GM19438 (cell line): ENCODE data around the gene RNF145.

Experiments used
- ATAC-seq: cut with Tn5 transposase; IDR thresholded peaks from one replicate; pipeline ENCODE4 v1.9.1; 2021; ENCODE audit warnings: low read depth; ENCODE audit not compliant: unreplicated experiment

Gene RNF145

GRCh38 chr5:159220206-159220605 lies 10.9 kb upstream of the RNF145 start:
- no peak for ATAC-seq

DNA sequence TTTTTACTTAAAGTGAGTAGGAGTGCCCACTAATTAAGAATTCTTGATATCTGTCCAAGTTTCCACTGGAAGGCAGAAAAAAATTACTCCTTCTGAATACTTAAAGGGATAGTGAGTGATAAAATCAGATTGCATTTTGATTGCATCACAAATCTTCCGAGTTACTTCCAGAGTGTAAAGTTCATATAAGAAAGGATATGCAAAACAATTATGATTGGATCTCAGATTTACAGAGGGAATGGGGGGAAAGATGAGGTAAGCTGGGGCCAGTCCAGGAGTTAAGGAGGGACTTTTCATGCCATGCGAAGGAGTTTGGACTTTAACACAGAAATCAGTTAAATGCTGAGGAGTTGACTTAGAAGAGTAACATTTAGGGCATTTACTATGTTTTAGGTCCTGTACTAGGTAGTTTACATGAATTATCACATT lies 9.3 kb upstream of the RNF145 start:
- ATAC-seq, result no peak

GRCh38 chr5:159217236-159217635 lies 7.9 kb upstream of the RNF145 start:
- no peak for ATAC-seq

DNA sequence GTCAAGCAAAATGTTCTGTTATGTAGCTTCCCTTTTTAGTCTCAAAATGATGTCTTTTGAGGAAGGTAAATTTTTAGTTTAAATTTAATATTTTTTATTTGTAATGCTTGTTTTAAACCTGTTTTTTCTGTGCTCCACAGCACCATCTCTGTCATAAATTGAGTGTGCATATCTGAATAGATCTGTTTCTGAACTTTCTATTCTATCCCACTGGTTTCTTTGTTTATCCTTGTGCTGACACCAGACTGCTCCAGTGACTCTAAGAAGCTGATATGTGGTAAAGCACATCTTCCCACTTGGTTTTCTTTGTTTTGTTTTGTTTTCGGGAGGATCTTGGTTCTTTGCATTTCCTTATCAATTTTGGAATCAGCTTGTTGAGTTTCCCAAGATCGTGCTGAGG lies 7.1 kb upstream of the RNF145 start:
- ATAC-seq, result no peak

DNA sequence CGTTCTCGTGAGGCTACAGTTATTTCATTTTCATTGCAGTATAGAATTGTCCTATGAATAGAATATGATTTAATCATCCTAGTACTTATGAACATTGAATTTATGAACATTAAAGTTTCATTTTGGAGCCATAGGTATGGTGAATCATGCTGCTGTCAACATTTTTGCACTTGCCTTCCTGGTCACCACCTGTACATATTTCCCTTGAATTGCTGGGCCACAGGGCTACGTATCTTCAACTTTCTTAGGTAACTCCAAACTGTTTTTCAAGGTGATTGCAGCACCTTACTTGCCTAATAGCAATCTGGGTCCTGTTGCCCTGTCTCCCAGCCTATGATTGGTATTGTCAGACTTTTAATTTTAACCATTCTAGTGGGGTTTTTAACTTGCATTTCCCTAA lies 6.5 kb upstream of the RNF145 start:
- no peak for ATAC-seq

- no peak for ATAC-seq
Measured at GRCh38 chr5:159214486-159215271, 5.3 kb upstream of the RNF145 start.

DNA sequence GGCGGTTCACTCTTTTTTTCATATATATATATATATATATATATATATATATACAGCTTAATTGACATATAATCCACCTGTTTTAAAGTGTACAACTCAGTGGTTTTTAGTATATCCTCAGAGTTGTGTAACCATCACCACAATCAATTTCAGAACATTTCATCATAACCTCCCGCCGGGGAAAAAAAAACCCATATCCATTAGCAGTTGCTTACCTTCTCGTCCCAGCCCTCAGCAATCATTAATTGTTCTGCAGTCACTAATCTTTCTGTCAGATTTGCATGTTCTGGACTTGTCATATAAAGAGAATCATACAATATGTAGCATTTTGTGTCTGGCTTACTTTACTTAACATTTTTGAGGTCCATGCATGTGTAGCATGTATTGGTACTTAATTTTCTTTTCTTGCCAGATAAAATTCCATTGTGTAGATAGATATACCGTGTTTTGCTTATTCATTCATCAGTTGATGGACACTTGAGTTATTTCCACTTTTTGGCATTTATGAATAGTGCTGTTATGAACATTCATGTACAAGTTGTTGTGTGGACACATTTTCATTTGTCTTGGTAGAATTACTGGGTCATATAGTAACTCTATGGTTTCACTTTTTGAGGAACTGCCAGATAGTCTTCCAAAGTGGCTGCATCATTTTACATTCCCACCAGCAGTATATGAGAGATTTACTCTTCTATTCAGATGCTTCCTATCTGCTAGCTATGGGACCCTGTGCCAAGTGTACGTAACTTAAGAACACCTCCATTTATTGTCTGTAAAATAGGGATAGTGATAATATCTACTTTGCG lies 3.5 kb upstream of the RNF145 start:
- ATAC-seq, result no peak

DNA sequence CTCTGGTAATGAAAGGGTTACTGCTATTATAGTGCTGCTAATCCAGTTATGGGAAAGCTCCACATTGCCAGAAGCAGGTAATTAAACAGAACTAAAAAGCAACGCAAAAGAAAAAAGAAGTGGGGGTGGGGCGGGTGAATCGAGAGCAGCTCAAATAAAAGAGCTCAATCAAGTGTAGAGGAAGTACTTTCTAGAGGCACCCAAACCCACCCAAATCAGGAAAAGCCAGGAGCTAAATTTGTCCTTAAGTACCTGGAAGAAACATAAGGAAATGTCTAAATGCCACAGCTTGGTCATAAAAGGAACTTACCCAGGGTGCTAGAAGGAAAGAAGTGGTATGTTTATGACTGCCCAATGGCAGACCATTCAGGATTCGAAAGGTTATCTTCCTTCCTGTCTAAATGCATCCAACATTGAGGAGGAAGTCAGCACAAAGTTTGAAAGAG lies 2.4 kb upstream of the RNF145 start:
- no peak for ATAC-seq

GRCh38 chr5:159210846-159211245 lies 1.5 kb upstream of the RNF145 start:
- no peak for ATAC-seq

- ATAC-seq, result no peak
Measured at GRCh38 chr5:159210210-159210661, 883 bp upstream of the RNF145 start.

DNA sequence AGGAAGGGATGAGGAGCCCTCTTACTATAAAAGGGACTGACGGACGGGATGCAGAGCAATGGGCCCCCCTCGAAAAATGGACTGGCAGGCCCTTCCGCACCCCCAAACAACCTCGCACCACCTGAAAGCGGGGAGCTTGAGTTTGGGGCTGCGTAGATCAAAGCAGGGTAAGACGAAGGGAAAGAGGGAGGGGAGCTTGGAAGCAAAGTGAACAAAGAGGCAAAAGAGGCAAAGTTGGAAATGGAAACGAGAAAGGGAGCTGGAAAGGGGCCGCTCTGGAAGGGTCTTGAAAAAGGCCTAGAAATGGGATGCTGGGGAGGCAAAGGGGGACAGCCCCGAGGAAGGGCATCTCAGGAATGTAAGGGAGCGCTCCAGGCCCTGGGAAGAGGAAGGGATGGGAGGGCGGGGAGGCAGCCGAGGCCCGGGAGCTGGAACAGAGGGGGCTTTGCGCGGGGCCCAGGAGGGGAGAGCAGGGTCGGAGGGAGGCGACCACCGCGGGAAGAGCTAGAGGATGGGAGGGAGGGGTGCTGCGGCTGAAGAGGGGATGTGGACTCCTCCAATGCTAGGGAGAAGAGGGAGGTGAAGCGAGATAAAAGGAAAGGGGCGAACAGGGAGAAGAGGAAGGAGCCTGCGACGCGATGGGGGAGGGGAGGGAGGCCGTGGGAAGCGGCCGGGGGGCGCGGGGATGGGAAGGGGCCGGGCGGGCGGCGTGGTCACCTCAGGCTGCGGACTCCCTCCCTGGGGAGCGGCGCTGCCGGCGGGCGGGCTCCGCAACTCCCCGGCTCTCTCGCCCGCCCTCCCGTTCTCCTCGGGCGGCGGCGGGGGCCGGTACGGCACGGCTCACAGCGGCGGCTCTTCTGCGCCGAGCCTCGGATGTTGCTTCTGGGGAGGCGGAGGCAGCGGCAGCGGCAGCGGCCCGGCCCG lies 577 bp downstream of the RNF145 start:
- no peak for ATAC-seq

- ATAC-seq, result peak; percentile 61
Measured at GRCh38 chr5:159207686-159208513, 1.5 kb downstream of the RNF145 start.

- no peak for ATAC-seq
Measured at GRCh38 chr5:159207222-159207685, 2.1 kb downstream of the RNF145 start.

GRCh38 chr5:159206818-159207217 lies 2.5 kb downstream of the RNF145 start:
- no peak for ATAC-seq

DNA sequence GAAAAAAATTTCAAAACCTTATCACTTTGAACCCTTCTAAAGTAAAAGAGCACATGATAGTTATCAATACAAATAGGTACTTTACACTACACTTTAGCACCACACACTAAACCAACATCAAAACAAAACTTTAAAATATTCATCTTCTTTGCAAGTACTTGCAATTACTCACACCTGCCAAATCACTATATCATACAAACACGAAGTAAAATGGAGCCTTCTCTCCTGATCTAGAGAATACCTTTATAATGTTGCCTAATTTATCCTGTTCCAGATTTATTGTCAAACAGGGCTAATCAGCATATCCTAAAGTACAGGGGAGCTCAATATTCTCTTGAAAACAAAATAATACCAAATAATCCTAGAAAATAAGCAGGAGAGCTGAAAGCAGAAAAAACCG lies 3.0 kb downstream of the RNF145 start:
- ATAC-seq, result no peak

DNA sequence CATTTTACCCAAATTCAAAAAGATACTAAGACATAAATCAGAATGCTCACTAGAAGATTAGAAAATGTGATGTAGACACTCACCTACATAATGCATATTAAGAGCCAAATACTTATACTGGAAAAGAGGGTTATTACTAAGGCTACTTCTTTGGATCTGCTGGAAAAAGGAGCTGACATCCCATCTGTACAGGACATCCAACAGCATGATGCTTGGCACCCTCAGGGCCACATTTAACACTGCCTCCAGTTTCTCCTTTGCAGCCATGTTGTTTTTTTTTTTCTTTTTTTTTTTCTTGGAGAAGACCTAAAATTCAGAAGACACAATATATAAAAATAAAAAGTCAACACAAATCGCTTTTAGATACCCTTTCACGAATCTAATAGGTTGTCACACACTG lies 6.0 kb downstream of the RNF145 start:
- no peak for ATAC-seq

DNA sequence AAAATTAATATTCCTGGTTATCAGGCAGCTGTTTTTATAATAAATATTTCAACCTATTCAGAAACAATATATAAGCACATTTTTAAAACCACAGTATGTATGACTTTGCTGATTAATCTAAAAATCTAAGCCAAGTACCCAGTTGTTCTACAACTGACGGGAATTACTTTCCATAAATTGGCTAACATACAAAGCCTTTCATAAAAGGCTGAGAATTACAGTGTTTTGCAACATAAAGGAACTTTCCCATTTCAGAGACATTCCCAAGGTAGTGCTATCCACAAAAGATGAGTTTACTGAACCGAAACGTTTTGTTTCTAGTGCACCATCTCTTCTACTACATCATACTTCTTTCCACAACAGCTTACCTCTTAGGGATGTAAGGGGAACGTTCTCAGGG lies 7.2 kb downstream of the RNF145 start:
- ATAC-seq, result no peak

DNA sequence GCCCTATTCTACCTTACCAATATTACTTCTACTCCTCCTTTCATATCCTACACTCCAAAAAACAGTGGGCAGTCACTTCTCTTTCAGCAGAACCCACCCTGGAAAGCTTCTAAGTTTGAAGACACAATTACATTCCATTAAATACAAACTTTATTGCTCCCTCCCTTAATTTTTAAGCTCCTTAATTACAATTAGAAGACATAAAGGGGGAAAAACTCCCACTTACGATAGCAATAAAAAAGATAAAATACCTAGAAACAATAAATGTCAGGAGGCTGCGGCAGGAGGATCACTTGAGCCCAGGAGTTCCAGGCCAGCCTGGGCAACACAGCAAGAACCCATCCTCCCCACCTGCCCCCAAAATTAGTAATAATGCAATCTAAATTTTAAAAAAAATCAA lies 9.6 kb downstream of the RNF145 start:
- ATAC-seq, result no peak

DNA sequence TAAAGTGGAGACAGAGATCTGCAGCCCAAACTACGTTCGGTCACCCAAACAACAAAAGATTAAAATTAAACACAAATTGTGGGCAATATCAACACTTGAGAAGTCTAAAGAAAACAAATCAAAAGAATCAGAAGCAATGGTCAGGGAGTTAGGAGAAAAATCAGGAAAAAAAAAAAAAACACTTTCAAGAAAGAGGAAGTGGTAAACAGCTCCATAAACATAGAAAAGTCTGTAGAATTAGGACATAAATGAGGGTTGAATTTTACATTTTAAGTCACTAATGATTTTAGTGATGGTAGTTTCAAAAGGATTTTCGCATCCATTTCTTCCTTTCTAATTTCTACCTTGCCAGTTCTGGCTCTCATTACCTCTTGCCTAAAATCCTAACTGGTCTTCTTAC lies 10.1 kb downstream of the RNF145 start:
- ATAC-seq, result no peak
